HepG2 (cell line): ENCODE data around the gene ORMDL3. TPM values are rescaled to one million over a fixed set of nuclear protein-coding genes. Genes with fewer than 3 reads are reported as not detected.
A peak's percentile ranks its signal among the peaks of the same experiment; 100 is the strongest.

Source experiments
- CCDC6 ChIP-seq: sonication (generic); formaldehyde crosslinking; IDR thresholded peaks from 2 replicates; pipeline ENCODE4 v1.8.1; 2022; ENCODE audit warnings: mild to moderate bottlenecking, missing genetic modification reagents, moderate library complexity
- HOXD1 ChIP-seq: sonication (generic); formaldehyde crosslinking; IDR thresholded peaks from 2 replicates; pipeline ENCODE4 v1.5.0; 2020; ENCODE audit warnings: missing genetic modification reagents
- KLF11 ChIP-seq: IDR thresholded peaks from 2 replicates; pipeline ENCODE4 v1.6.1; 2016; ENCODE audit warnings: missing compliant biosample characterization
- MAFG ChIP-seq: sonication (generic); formaldehyde crosslinking; IDR thresholded peaks from 2 replicates; pipeline ENCODE4 v1.5.1; 2020; ENCODE audit warnings: mild to moderate bottlenecking, missing genetic modification reagents
- PLRG1 ChIP-seq: fragments of 450-650 bp; conservative IDR thresholded peaks from 2 replicates; pipeline ENCODE4 v1.6.1; 2016
- POLR2A ChIP-seq, 2 experiments: IDR thresholded peaks; 2 replicates each; pipeline ENCODE4 v1.6.1; 2011; ENCODE audit warnings: low read depth in 2 of 2, low read length in 2 of 2, mild to moderate bottlenecking in 1 of 2, moderate library complexity in 1 of 2; ENCODE audit not compliant: insufficient read depth in 1 of 2
- PTBP1 ChIP-seq: fragments of 200-400 bp; formaldehyde crosslinking; IDR thresholded peaks from 2 replicates; pipeline ENCODE4 v1.6.1; 2018; ENCODE audit warnings: low read length, low read depth; ENCODE audit not compliant: poor library complexity, severe bottlenecking
- SATB2 ChIP-seq: sonication (generic); formaldehyde crosslinking; IDR thresholded peaks from 2 replicates; pipeline ENCODE4 v1.5.0; 2020; ENCODE audit warnings: missing genetic modification reagents
- SIX1 ChIP-seq: sonication (generic); formaldehyde crosslinking; IDR thresholded peaks from 2 replicates; pipeline ENCODE4 v1.4.0; 2020; ENCODE audit warnings: missing genetic modification reagents, borderline replicate concordance
- SP140L ChIP-seq: sonication (generic); formaldehyde crosslinking; IDR thresholded peaks from 2 replicates; pipeline ENCODE4 v1.4.0; 2020; ENCODE audit warnings: missing genetic modification reagents, borderline replicate concordance
- TARDBP ChIP-seq: sonication (generic); formaldehyde crosslinking; IDR thresholded peaks from 2 replicates; pipeline ENCODE4 v1.8.0; 2022; ENCODE audit warnings: mild to moderate bottlenecking, missing genetic modification reagents
- ZBTB3 ChIP-seq: sonication (generic); formaldehyde crosslinking; IDR thresholded peaks from 2 replicates; pipeline ENCODE4 v1.4.0; 2020; ENCODE audit warnings: low read depth, mild to moderate bottlenecking, moderate library complexity, missing genetic modification reagents, borderline replicate concordance
- ZNF451 ChIP-seq: sonication (generic); formaldehyde crosslinking; IDR thresholded peaks from 2 replicates; pipeline ENCODE4 v1.5.0; 2020; ENCODE audit warnings: mild to moderate bottlenecking, missing genetic modification reagents
- ZNF556 ChIP-seq: sonication (generic); formaldehyde crosslinking; IDR thresholded peaks from 2 replicates; pipeline ENCODE4 v1.4.0; 2020; ENCODE audit warnings: mild to moderate bottlenecking, missing genetic modification reagents, borderline replicate concordance
- ZNF557 ChIP-seq: sonication (generic); formaldehyde crosslinking; IDR thresholded peaks from 2 replicates; pipeline ENCODE4 v1.4.0; 2020; ENCODE audit warnings: missing genetic modification reagents
- ZNF713 ChIP-seq: sonication (generic); formaldehyde crosslinking; IDR thresholded peaks from 2 replicates; pipeline ENCODE4 v1.4.0; 2020; ENCODE audit warnings: mild to moderate bottlenecking, missing genetic modification reagents
- ZNF772 ChIP-seq: sonication (generic); formaldehyde crosslinking; IDR thresholded peaks from 2 replicates; pipeline ENCODE4 v1.5.0; 2020; ENCODE audit warnings: mild to moderate bottlenecking, missing genetic modification reagents
- ZSCAN20 ChIP-seq: sonication (generic); formaldehyde crosslinking; IDR thresholded peaks from 2 replicates; pipeline ENCODE4 v1.4.0; 2020; ENCODE audit warnings: missing genetic modification reagents, mild to moderate bottlenecking, borderline replicate concordance
- polyA plus RNA-seq, 8 experiments: library from polyadenylated mRNA; depleted of rRNA in 3 of 8; stranded (reverse) in 7 of 8; unstranded in 1 of 8; fragments of >200 nt; fragmentation: Illumina TruSeq in 4 of 8; extraction: Trizol in 4 of 8; gene quantifications; 2 replicates each; pipeline versions ENCODE4 v1.2.1 to v1.2.3, GENCODE V29; 2011 to 2016; ENCODE audit warnings: low read depth in 4 of 8, missing spikeins in 1 of 8, mixed read lengths in 1 of 8; ENCODE audit not compliant: insufficient read depth in 1 of 8
- total RNA-seq, 5 experiments: library from RNA; depleted of rRNA; stranded (reverse); fragments of >200 nt; fragmentation: Illumina TruSeq; extraction: Trizol; gene quantifications; 2 replicates each; pipeline ENCODE4 v1.2.3, GENCODE V29; 2016; ENCODE audit warnings: low read depth in 1 of 5
- TF ChIP-seq, protein P1 (sequence below): sonication (generic); formaldehyde crosslinking; conservative IDR thresholded peaks from 2 replicates; pipeline ENCODE4 v1.8.1; 2023; ENCODE audit warnings: missing genetic modification reagents
- TF ChIP-seq, protein P2 (sequence below): sonication (generic); formaldehyde crosslinking; IDR thresholded peaks from 2 replicates; pipeline ENCODE4 v1.5.0; 2020; ENCODE audit warnings: mild to moderate bottlenecking, missing genetic modification reagents, moderate library complexity
- TF ChIP-seq, protein P3 (sequence below): IDR thresholded peaks from 2 replicates; pipeline ENCODE4 v1.4.0; 2020; ENCODE audit warnings: mild to moderate bottlenecking, missing genetic modification reagents
- TF ChIP-seq, protein P4 (sequence below): sonication (generic); formaldehyde crosslinking; IDR thresholded peaks from 2 replicates; pipeline ENCODE4 v1.4.0; 2020; ENCODE audit warnings: mild to moderate bottlenecking, missing genetic modification reagents

The ORMDL3 gene
- total and polyA plus RNA-seq, 2 of the 13 experiments (the other 11 are each of a cell fraction or from before 2014, with no cell fraction given) = 181 to 384 TPM

DNA sequence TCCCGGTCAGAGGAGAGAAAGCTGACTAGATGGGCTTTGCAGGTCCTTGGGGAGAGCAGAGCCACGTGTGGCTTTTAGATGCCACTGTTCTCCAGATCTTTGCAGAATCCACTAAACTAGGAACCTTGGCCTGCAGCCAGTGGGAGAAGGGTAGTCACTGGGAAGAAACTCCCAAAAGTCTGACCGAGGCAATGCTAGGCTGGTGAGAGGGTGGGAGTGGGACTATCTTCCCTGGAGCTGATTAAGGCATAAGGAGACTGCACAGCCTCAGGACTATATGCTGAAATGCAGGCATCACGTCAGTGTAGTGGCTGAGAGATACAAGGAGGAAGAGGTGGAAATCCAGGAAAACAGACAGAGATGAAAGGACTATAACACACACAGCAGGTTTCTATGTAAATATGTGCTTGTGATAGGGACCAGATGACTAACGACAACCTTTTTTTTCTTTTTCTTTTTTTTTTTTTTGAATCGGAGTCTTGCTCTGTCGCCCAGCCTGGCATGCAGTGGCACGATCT lies 33.2 kb upstream of the ORMDL3 start (continued):
- TF ChIP-seq, protein P1, sequence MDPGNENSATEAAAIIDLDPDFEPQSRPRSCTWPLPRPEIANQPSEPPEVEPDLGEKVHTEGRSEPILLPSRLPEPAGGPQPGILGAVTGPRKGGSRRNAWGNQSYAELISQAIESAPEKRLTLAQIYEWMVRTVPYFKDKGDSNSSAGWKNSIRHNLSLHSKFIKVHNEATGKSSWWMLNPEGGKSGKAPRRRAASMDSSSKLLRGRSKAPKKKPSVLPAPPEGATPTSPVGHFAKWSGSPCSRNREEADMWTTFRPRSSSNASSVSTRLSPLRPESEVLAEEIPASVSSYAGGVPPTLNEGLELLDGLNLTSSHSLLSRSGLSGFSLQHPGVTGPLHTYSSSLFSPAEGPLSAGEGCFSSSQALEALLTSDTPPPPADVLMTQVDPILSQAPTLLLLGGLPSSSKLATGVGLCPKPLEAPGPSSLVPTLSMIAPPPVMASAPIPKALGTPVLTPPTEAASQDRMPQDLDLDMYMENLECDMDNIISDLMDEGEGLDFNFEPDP (CRISPR knock-in tag) = no peak
- no peak for TF ChIP-seq ZNF772
- TF ChIP-seq SATB2 (CRISPR knock-in tag) = no peak
- no peak for TF ChIP-seq PTBP1
- no peak for TF ChIP-seq POLR2A (IDR thresholded peaks at IDR 0.05; ENCODE audit: insufficient read depth in 1 of 2, low read depth in 2 of 2, low read length in 2 of 2)
- no peak for TF ChIP-seq ZNF451 (CRISPR knock-in tag)
- no peak for TF ChIP-seq SIX1 (CRISPR knock-in tag)
- TF ChIP-seq SP140L (CRISPR knock-in tag) = no peak
- TF ChIP-seq ZNF713 (CRISPR knock-in tag) = no peak
- TF ChIP-seq PLRG1 = no peak
- TF ChIP-seq KLF11 (CRISPR knock-in tag) = no peak
- TF ChIP-seq CCDC6 (CRISPR knock-in tag) = no peak
- TF ChIP-seq, protein P2, sequence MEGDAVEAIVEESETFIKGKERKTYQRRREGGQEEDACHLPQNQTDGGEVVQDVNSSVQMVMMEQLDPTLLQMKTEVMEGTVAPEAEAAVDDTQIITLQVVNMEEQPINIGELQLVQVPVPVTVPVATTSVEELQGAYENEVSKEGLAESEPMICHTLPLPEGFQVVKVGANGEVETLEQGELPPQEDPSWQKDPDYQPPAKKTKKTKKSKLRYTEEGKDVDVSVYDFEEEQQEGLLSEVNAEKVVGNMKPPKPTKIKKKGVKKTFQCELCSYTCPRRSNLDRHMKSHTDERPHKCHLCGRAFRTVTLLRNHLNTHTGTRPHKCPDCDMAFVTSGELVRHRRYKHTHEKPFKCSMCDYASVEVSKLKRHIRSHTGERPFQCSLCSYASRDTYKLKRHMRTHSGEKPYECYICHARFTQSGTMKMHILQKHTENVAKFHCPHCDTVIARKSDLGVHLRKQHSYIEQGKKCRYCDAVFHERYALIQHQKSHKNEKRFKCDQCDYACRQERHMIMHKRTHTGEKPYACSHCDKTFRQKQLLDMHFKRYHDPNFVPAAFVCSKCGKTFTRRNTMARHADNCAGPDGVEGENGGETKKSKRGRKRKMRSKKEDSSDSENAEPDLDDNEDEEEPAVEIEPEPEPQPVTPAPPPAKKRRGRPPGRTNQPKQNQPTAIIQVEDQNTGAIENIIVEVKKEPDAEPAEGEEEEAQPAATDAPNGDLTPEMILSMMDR (CRISPR knock-in tag) = no peak
- TF ChIP-seq, protein P3, sequence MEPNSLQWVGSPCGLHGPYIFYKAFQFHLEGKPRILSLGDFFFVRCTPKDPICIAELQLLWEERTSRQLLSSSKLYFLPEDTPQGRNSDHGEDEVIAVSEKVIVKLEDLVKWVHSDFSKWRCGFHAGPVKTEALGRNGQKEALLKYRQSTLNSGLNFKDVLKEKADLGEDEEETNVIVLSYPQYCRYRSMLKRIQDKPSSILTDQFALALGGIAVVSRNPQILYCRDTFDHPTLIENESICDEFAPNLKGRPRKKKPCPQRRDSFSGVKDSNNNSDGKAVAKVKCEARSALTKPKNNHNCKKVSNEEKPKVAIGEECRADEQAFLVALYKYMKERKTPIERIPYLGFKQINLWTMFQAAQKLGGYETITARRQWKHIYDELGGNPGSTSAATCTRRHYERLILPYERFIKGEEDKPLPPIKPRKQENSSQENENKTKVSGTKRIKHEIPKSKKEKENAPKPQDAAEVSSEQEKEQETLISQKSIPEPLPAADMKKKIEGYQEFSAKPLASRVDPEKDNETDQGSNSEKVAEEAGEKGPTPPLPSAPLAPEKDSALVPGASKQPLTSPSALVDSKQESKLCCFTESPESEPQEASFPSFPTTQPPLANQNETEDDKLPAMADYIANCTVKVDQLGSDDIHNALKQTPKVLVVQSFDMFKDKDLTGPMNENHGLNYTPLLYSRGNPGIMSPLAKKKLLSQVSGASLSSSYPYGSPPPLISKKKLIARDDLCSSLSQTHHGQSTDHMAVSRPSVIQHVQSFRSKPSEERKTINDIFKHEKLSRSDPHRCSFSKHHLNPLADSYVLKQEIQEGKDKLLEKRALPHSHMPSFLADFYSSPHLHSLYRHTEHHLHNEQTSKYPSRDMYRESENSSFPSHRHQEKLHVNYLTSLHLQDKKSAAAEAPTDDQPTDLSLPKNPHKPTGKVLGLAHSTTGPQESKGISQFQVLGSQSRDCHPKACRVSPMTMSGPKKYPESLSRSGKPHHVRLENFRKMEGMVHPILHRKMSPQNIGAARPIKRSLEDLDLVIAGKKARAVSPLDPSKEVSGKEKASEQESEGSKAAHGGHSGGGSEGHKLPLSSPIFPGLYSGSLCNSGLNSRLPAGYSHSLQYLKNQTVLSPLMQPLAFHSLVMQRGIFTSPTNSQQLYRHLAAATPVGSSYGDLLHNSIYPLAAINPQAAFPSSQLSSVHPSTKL = peak; percentile 56; the same call in 1 of the 2 replicates
- TF ChIP-seq TARDBP (CRISPR knock-in tag) = no peak
- TF ChIP-seq ZNF557 (CRISPR knock-in tag) = no peak
- TF ChIP-seq, protein P4, sequence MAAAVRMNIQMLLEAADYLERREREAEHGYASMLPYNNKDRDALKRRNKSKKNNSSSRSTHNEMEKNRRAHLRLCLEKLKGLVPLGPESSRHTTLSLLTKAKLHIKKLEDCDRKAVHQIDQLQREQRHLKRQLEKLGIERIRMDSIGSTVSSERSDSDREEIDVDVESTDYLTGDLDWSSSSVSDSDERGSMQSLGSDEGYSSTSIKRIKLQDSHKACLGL (CRISPR knock-in tag) = no peak
- TF ChIP-seq ZBTB3 = no peak
- TF ChIP-seq MAFG = no peak
- no peak for TF ChIP-seq HOXD1 (CRISPR knock-in tag)
- no peak for TF ChIP-seq ZNF556 (CRISPR knock-in tag)
- TF ChIP-seq ZSCAN20 = no peak
